Measurements from ENCODE around the gene GRAMD1B.

- TF ChIP-seq, protein P1, sequence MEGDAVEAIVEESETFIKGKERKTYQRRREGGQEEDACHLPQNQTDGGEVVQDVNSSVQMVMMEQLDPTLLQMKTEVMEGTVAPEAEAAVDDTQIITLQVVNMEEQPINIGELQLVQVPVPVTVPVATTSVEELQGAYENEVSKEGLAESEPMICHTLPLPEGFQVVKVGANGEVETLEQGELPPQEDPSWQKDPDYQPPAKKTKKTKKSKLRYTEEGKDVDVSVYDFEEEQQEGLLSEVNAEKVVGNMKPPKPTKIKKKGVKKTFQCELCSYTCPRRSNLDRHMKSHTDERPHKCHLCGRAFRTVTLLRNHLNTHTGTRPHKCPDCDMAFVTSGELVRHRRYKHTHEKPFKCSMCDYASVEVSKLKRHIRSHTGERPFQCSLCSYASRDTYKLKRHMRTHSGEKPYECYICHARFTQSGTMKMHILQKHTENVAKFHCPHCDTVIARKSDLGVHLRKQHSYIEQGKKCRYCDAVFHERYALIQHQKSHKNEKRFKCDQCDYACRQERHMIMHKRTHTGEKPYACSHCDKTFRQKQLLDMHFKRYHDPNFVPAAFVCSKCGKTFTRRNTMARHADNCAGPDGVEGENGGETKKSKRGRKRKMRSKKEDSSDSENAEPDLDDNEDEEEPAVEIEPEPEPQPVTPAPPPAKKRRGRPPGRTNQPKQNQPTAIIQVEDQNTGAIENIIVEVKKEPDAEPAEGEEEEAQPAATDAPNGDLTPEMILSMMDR (IDR thresholded peaks at IDR 0.05; ENCODE audit: low read depth, low read length, poor library complexity, severe bottlenecking) = no peak
- no peak for TF ChIP-seq EZH2phosphoT487 (IDR thresholded peaks at IDR 0.05; ENCODE audit: borderline replicate concordance, low read length)
These were observed 43.1 kb upstream of the GRAMD1B start for GRCh38 chr11:123386796-123387510.

All from DOHH2 (cell line).